Measurements from ENCODE around the gene TAB2.

The TAB2 gene

GRCh38 chr6:149449831-149450678 lies 132.5 kb downstream of the TAB2 start:
- no peaks in the 10 kb centered on the region for H3K36me3 Mint-ChIP-seq (ENCODE audit: low read depth)
- peaks cover 37% of the 10 kb centered on the region for H3K4me1 Mint-ChIP-seq
- H3K27me3 Mint-ChIP-seq (ENCODE audit: low read depth), result peaks cover 61% of the 10 kb centered on the region
- TF ChIP-seq, protein P1, sequence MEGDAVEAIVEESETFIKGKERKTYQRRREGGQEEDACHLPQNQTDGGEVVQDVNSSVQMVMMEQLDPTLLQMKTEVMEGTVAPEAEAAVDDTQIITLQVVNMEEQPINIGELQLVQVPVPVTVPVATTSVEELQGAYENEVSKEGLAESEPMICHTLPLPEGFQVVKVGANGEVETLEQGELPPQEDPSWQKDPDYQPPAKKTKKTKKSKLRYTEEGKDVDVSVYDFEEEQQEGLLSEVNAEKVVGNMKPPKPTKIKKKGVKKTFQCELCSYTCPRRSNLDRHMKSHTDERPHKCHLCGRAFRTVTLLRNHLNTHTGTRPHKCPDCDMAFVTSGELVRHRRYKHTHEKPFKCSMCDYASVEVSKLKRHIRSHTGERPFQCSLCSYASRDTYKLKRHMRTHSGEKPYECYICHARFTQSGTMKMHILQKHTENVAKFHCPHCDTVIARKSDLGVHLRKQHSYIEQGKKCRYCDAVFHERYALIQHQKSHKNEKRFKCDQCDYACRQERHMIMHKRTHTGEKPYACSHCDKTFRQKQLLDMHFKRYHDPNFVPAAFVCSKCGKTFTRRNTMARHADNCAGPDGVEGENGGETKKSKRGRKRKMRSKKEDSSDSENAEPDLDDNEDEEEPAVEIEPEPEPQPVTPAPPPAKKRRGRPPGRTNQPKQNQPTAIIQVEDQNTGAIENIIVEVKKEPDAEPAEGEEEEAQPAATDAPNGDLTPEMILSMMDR (IDR thresholded peaks at IDR 0.05; ENCODE audit: unreplicated experiment in 3 of 3), result no peak
- peaks cover 2% of the 10 kb centered on the region for H3K9me3 Mint-ChIP-seq
- peak overlapping the region in 1 of 3 experiments; percentile 85 for H3K27ac Mint-ChIP-seq
- peak overlapping the region; percentile 69 to 87 (median 80) for H3K4me3 Mint-ChIP-seq

DNA sequence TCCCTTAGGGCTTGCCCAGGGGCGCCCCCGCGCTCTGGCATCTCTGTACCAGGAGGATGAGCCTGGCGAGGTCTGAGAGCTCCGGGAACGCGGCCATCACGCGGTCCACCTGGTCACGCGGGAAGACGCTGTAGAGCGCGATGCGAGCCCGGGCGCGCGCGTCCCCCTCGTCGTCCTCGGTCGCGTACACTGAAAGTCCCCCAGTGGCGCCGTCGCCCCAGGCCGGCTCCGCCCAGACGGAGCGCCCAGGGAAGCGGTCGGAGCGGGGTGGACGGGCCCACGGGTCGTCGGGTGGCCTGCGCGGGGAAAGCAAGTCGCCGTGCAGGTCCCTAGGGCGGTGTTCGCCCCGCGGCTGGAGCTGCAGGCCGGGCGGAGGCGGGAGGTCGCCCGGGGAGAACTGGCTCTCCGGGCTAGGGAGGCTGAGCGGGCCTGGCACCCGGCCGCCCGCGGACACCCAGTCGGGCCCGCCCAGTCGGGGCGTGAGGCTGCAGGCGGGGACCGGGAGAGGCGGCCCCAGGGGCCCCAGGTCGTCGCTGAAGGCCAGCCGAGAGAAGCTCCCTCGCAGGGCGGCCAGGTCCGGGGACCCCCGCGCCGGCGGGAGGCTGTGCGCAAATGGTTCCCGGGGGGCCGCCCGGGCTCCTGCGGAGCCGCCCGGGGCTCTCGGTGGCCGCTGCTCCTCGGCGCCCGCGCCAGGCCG lies 133.3 kb downstream of the TAB2 start:
- H3K27ac Mint-ChIP-seq, result no peak overlapping the region
- peaks cover 37% of the 10 kb centered on the region for H3K4me1 Mint-ChIP-seq
- H3K27me3 Mint-ChIP-seq (ENCODE audit: low read depth), result peaks cover 64% of the 10 kb centered on the region
- H3K9me3 Mint-ChIP-seq, result peaks cover 2% of the 10 kb centered on the region
- TF ChIP-seq, protein P1 (IDR thresholded peaks at IDR 0.05; ENCODE audit: unreplicated experiment in 3 of 3), result no peak
- H3K4me3 Mint-ChIP-seq, result peak overlapping the region; percentile 66 to 87 (median 69)
- H3K36me3 Mint-ChIP-seq (ENCODE audit: low read depth), result no peaks in the 10 kb centered on the region

DNA sequence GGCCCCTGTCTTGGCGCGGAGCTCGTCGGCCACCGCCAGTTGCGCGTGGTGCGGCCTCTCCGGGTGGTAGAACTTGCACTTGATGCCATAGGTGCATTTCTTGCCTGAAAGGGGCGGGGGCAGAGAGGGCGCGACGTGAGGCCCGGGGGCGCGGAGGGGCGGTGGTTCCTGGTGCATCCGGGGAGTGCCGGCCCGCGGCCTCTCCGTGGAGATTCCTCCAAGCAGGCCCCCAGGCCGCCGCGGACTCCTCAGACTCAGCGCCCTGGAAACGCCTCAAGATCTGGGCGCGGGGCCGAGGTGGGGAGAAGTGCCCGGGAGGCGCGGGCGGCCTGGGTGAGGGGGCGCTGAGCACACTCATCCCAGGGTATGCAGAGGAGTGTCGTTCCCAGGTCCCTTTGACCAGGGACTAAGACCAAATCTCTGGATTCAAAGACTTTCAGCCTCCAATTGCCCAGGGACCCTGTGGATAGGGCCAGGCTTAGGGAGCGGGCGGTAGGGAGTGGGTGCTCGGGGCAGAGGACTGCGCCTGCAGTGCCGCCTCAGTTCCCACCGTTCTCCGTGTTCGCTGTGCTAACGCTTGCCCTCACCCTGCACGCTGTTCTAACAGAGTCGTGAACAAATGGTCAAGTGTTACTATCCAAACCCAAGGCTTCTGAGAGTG lies 134.0 kb downstream of the TAB2 start:
- Mint-ChIP-seq H3K27ac (no peak overlapping the region), H3K36me3 (ENCODE audit: low read depth) (no peaks in the 10 kb centered on the region), H3K4me3 (peak overlapping the region; percentile 19 to 58 (median 23)), H3K9me3 (peaks cover 2% of the 10 kb centered on the region), H3K27me3 (ENCODE audit: low read depth) (peaks cover 60% of the 10 kb centered on the region), H3K4me1 (peaks cover 30% of the 10 kb centered on the region)
- TF ChIP-seq, protein P1 (IDR thresholded peaks at IDR 0.05; ENCODE audit: unreplicated experiment in 3 of 3), result no peak

DNA sequence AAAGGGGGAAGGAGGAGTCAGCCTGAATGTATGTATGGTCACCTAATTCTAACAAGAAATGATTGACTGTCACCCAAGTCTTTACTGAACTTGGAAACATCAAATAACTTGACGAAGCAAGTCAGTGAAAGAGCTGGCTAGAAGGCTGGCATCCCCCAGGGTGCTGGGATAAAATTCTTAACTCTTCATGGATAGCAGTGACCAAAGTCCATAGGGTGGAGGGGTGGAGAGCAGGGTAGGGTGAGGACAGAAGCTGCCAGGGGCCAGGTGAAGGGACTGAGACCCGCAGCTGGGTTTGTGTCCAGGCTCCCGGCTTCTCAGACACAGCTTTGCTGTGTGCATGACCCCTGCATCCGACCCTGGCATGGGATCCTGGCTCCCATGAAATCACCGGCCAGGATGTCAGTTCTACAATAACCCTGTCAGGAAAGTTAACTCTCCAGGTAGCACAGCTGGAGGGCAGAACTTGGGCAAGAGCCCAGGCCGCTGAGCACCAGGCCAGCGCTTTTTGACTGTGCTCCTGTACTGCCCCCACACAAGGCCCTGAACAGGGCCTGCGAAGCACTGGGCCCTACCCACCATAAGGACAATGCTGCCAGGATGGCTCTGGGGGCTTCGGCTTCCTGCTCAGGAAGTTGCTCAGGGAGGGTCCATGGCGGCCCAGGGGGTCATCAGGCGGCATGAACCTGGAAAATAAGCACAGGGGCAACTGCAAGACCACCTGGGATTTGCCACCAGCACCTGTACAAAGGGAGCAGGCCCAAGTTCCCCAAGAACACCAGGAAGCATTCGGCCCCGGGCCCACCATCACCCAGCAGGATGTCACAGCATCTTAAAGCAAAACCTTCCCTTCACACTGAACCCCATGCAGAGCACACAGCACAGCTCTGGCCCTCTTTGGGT lies 134.8 kb downstream of the TAB2 start:
- TF ChIP-seq, protein P1 (IDR thresholded peaks at IDR 0.05; ENCODE audit: unreplicated experiment in 3 of 3), result no peak
- H3K27ac Mint-ChIP-seq, result no peak overlapping the region
- H3K9me3 Mint-ChIP-seq, result peaks cover 2% of the 10 kb centered on the region
- peak overlapping the region; percentile 19 to 58 (median 23) for H3K4me3 Mint-ChIP-seq
- H3K36me3 Mint-ChIP-seq (ENCODE audit: low read depth), result no peaks in the 10 kb centered on the region
- H3K27me3 Mint-ChIP-seq (ENCODE audit: low read depth), result peaks cover 52% of the 10 kb centered on the region
- peaks cover 28% of the 10 kb centered on the region for H3K4me1 Mint-ChIP-seq

GRCh38 chr6:149453597-149454345 lies 136.3 kb downstream of the TAB2 start:
- H3K4me3 Mint-ChIP-seq, result no peak overlapping the region
- no peaks in the 10 kb centered on the region for H3K36me3 Mint-ChIP-seq (ENCODE audit: low read depth)
- peaks cover 46% of the 10 kb centered on the region for H3K27me3 Mint-ChIP-seq (ENCODE audit: low read depth)
- peak overlapping the region in 1 of 3 experiments; percentile 74 for H3K27ac Mint-ChIP-seq
- peaks cover 22% of the 10 kb centered on the region for H3K4me1 Mint-ChIP-seq
- TF ChIP-seq, protein P1 (IDR thresholded peaks at IDR 0.05; ENCODE audit: unreplicated experiment in 3 of 3), result no peak
- H3K9me3 Mint-ChIP-seq, result peaks cover 2% of the 10 kb centered on the region
